ENCODE measurements around the gene VCL. TPM values are rescaled to one million over a fixed set of nuclear protein-coding genes. Genes with fewer than 3 reads are reported as not detected.

The VCL gene
- total and polyA plus RNA-seq, 8 donors: 8.6 to 51.7 (median 28.5) TPM

- Histone ChIP-seq H3K27me3 (no peaks in the 10 kb centered on the region), H3K4me3 (no peak overlapping the region), H3K4me1 (no peaks in the 10 kb centered on the region), H3K36me3 (no peaks in the 10 kb centered on the region), H3K9me3 (no peaks in the 10 kb centered on the region), H3K27ac (no peak overlapping the region)
- no peak for DNase-seq
- 85 to 87% methylated on average over 5 of the region's 5 CpGs for WGBS, 2 donors
- intact Hi-C loops (cut with DNase I): no loop called here
- TF ChIP-seq CTCF (IDR thresholded peaks at IDR 0.05): no peak
- ATAC-seq: peak in 3 of 4 donors; percentile 44 to 66 (median 51)
- no peak for FAIRE-seq
Measured at GRCh38 chr10:74039561-74040145, 41.7 kb downstream of the VCL start.

GRCh38 chr10:74040200-74041126 lies 42.5 kb downstream of the VCL start:
- FAIRE-seq (no peak), ATAC-seq (no peak), DNase-seq (no peak)
- Histone ChIP-seq H3K4me3 (no peak overlapping the region), H3K9me3 (no peaks in the 10 kb centered on the region), H3K27me3 (no peaks in the 10 kb centered on the region), H3K36me3 (no peaks in the 10 kb centered on the region), H3K27ac (no peak overlapping the region), H3K4me1 (no peaks in the 10 kb centered on the region)
- no peak for TF ChIP-seq CTCF (IDR thresholded peaks at IDR 0.05)
- intact Hi-C loops (cut with DNase I): no loop called here
- 79 to 89% methylated on average over 3 of the region's 3 CpGs for WGBS, 2 donors

- ATAC-seq (no peak), DNase-seq (no peak), FAIRE-seq (no peak)
- H3K27me3 ChIP-seq: no peaks in the 10 kb centered on the region
- intact Hi-C loops (cut with DNase I): no loop called here
- no peak overlapping the region for H3K27ac ChIP-seq
- H3K36me3 ChIP-seq: peaks cover 0 to 3% (median 0%) of the 10 kb centered on the region in 3 donors
- no peak for TF ChIP-seq CTCF (IDR thresholded peaks at IDR 0.05)
- peaks cover 0 to 7% (median 6%) of the 10 kb centered on the region in 3 donors for H3K4me1 ChIP-seq
- 92 to 96% methylated on average over 2 of the region's 2 CpGs for WGBS, 2 donors
- H3K4me3 ChIP-seq: no peak overlapping the region
- H3K9me3 ChIP-seq: no peaks in the 10 kb centered on the region
Measured at GRCh38 chr10:74044419-74044818, 46.5 kb downstream of the VCL start.

GRCh38 chr10:74047304-74047703 lies 49.4 kb downstream of the VCL start:
- ATAC-seq: peak in 1 of 4 donors; percentile 22
- 82% methylated on average over 2 of the region's 2 CpGs for WGBS, 2 donors
- Histone ChIP-seq H3K27ac (no peak overlapping the region), H3K9me3 (no peaks in the 10 kb centered on the region), H3K27me3 (no peaks in the 10 kb centered on the region), H3K4me1 (peaks cover 0 to 7% (median 6%) of the 10 kb centered on the region in 3 donors), H3K4me3 (no peak overlapping the region), H3K36me3 (peaks cover 0 to 3% (median 0%) of the 10 kb centered on the region in 3 donors)
- intact Hi-C loops (cut with DNase I): no loop called here
- no peak for TF ChIP-seq CTCF (IDR thresholded peaks at IDR 0.05)
- no peak for FAIRE-seq
- no peak for DNase-seq

All from pancreas (tissue), 10 donors.